AG20443 (cell line): Measurements from ENCODE around the gene GAREM1.

Experiments used
- DNase-seq: peaks from one replicate; pipeline ENCODE4 v3.0.0; 2012; ENCODE audit warnings: low spot score, mixed read lengths

Gene GAREM1

GRCh38 chr18:32290810-32291209 lies 179.9 kb downstream of the GAREM1 start:
- DNase-seq, result no peak

- peak; percentile 66 for DNase-seq
These were observed 181.1 kb downstream of the GAREM1 start for GRCh38 chr18:32289483-32290075.

DNA sequence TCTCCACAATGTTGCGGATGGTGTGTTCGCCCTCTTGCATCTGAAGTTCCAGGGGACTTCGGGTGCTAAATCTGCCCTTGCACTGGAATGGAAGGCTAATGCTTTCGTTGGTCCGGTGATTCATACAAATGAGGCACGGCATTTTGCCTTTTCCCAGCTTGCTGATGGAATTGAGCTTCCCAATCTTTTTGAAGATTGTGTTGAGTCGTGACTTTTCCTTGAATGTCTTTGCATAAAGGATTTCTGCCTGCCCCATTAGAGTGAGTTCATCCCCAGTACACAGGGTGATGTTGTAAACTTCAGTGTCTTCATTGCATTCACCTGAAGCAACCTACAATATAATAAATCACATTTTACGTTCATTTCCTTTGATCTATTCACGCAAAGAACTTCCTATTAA lies 182.8 kb downstream of the GAREM1 start:
- no peak for DNase-seq

DNA sequence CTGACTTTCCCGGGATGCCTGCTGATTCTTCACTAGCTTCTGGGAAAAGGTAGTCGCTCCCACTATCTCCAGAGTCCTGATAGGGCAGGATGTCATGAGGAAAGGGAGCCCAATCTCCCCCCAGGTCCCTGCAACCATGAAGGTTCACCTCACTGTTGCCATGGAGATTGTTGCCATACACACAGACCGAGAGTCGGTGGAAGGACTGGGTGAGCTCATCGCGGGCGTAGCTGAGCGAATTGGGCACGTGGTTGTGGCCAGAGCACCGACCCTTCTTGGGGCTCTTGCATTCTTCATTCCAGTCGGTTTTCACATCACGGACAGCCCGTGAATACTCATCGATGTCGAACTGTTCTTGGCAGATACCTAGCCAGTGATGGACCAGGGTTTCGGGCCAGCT lies 183.4 kb downstream of the GAREM1 start:
- DNase-seq, result no peak

DNA sequence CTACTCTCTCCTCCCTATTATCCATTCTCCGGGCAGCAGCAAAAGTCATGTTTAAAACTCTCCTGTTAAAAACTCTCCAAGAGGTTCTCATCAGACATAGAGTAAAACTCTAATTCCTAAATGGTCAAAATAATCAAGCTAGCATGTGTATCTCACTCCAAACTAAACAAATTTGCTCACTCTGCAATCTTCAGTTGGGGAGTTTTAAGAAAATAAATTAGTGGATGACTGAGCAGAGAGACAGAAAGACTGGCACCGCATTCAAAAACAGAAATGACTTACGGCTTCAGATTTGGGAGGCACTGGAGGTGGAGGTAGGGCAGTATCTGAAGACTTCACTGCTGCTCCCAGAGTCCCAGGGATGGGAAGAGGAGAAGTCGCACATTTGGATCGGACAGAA lies 183.9 kb downstream of the GAREM1 start:
- no peak for DNase-seq

- no peak for DNase-seq
These were observed 186.4 kb downstream of the GAREM1 start for GRCh38 chr18:32284284-32284683.

DNA sequence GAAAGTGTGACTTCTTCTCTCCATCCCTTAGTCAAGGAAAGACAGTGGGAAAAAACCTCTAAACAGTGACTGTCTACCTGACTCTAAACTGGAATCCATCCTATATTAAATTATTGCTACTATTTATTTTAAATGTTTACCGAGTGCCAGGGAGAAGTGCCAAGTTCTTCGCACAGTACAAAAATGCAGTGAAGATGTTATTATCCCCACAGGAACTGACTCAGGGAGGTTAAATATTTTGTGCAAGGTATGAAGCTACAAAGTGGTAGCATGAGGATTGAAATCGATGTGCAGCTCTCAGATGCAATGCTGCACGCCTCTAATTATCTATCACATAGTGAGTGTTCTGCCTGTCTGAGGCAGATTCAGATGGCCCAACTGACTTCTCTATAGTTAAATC lies 189.8 kb downstream of the GAREM1 start:
- no peak for DNase-seq

DNA sequence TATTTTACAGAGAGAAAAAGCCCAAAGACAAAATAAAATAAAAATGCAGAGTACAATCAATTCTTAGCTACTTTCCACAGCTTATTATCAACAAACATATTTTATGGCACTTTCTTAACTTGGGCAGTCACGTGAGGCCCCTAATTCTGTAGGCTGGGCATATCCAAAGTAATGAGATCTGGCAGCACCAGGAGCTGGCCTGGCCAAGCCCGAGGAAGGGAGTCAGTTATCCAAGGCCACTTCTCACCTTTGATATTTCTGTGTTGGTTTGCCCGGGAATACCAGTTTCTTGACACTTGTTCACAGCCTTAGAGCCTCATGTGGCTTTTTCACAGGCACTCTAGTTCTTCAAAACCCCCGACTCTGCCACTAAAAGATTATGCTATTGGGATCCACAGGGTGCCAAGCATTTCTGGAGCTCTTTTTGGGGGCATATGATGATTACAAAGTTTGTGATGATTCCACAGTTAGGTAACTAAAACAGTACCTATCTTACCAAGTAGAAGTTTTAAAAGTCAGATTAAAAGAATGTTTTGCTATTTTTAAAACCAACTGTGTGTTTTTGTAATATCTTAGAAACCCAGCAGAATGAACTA lies 190.4 kb downstream of the GAREM1 start:
- DNase-seq, result no peak

- no peak for DNase-seq
These were observed 192.4 kb downstream of the GAREM1 start for GRCh38 chr18:32278177-32278799.

DNA sequence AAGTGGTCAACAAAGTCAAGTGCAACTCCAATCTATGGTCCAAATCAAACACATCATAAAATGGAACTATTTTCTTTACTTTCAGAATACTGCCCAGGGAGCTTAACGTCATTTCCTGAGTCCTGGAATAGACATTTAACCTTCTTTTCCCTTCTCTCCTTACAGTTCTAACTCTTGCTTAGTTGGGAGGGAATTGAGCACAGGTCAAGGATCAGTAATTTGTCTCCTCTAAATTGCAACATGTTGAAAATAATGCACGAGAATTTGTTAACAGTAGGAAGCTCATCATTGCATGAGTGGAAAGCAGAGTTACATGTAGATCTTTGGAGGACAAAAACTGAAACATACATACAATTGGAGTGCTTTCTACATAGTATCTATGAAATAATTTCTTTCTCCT lies 193.1 kb downstream of the GAREM1 start:
- DNase-seq, result no peak

DNA sequence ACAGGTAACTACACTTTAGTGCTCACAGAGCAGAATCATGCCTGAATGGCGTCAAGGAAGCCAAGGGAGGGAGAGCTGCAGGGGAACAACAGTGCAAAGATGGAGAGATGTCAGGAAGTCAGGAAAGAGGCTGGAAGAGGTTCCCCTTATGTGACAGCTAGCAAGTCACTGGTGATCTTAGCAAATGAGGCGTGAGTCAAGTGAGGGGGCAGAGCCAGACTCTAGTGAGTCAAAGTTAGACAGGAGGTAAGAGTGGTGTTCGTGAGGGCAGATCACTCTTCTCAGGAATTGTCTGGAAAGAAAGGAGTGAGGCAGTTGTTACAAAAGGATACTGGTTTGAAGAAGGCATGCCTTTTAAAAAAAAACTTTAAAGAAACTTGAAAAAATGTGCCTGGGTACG lies 193.8 kb downstream of the GAREM1 start:
- DNase-seq, result no peak

DNA sequence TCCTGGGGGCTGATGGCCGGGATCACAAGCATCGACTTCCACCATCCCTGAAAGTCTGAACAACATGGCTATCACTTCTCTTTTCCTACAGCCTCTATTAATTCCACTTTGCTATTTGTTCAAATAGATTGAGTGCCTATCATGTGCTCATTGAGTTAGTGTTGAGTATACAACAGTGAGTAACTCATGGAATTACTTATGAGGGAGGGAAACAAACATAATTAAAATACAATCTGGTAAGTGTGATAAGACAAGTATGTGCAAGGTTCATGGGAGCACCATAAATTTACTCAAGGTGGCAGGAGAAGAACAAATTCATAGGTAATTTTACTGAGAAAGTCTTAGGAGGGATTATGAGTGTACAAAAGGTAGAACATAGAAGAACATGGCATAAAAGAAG lies 194.4 kb downstream of the GAREM1 start:
- no peak for DNase-seq

- no peak for DNase-seq
These were observed 195.5 kb downstream of the GAREM1 start for GRCh38 chr18:32275221-32275620.

DNA sequence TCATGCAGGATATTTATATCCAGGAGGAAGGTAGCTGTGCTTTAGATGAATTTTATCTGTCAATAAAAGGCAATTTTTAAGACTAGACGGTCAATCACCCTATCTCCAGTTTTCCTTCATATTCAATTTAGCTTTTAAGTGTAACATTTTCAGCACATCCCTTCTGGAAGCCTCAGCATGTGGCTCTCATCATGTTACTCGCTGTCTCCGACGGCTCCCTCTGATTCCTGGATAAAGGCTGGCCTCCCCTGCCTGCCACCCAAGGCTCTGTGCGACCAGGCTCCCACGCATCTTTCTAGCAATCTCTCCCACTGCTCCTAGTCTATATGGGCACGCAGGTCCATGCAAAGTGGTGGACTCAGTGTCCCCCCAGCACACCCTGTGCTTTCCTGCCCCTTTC lies 196.4 kb downstream of the GAREM1 start:
- no peak for DNase-seq

DNA sequence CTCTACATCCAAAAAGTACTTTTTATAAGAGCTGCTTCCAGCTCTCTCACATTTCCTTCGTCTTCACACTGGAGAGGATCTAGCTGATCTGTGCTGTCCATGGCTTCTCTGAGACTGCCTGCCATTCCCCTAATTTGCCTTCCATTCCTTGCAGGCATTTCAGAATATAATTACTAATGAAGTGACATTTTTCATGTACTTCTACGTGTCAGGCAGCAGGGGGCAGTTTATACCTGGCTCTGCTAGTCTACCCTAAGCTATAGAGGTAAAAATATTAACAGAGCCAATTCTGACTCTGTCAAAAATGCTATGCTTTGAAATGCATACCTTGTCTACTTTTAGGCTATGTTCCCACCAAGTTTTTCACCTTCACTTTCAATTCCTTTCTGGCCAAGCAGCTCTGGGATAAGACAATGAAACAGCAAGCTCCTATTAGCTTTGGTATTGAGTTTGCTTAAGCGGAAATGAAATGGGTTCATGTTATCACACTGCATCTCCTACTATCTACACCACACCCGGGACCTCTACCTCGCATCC lies 198.9 kb downstream of the GAREM1 start:
- peak; percentile 77 for DNase-seq

DNA sequence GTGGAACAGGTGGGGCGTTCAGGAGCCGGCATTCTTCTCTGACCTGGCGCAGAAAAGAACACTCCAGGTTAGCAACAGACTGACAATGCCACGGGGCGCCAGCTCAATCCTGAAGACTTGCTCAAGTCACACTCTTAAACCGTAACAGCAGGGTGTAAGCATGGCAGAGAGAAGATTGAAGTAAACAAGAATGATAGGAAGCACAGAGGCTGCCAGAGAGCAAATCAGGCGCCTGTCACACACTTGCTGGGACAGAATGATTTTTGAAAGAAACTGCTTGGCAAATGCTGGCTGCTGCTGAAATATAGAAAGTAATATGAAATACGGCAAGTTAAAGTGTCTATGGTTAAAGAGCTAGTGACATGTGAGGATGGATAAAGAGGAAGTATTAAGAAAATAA lies 200.3 kb downstream of the GAREM1 start:
- no peak for DNase-seq

GRCh38 chr18:32267463-32267862 lies 203.2 kb downstream of the GAREM1 start:
- DNase-seq, result no peak

GRCh38 chr18:32264401-32264800 lies 206.3 kb downstream of the GAREM1 start:
- DNase-seq, result no peak

DNA sequence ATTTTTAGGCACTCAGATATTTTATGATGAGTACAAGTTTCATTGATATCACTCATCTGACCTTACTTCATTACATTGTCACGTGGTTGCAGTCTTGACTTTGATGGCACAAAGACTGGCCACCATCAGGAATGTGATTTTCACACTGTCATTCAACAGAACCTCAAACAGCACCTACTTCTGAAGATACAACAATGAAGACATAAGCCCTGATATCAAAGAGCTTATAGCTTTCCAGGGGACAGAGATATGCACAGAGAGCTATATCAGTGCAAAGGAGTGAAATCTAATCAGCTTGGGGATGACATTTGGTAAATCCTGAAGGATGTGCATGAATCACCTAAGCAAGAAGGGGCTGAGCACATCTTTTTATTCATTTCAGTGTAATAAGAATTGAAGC lies 208.6 kb downstream of the GAREM1 start:
- DNase-seq, result no peak

- no peak for DNase-seq
These were observed 209.7 kb downstream of the GAREM1 start for GRCh38 chr18:32261003-32261402.

DNA sequence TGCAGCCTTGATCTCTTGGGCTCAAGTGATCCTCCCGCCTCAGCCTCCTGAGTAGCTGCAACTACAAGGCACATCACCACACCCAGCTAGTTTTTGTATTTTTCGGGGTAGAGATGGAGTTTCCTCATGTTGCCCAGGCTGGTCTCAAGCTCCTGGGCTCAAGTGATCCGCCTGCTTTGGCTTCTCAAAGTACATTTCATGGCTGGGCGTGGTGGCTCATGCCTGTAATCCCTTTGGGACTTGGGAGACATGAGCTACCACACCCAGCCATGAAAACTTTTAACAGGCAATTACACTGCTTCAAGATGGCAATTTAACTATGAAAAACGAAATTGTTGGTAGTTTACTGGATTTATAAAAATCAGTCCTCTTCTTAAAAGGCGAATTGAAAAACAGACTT lies 211.1 kb downstream of the GAREM1 start:
- DNase-seq, result no peak

DNA sequence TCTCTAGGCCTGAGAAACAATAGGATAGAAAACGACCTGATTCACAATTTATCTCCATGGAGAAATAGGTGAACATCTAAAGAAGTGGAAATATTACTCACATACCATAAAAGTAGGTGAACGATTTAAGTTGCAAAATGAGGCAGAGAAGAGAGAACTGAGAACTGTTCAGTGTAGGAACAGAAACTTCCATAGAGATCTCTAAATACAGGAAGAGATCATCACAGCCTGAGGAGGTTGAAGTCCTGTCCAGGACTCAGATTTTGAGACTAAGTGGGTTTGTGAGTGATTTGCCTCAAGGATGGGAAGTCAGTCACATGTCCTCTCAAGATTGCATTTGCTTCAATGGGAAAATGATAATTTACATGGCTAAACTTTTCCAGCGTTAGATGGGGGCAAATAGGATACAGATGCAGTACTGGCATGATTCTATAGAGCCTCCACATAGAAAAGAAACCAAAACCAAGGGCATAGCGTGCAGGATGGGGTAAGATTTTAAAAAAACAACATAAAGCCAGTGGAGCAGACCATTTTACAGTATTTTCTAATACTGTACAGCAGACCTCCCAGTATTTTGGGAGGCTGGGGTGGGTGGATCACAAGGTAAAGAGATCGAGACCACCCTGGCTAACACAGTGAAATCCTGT lies 212.0 kb downstream of the GAREM1 start:
- DNase-seq, result no peak

DNA sequence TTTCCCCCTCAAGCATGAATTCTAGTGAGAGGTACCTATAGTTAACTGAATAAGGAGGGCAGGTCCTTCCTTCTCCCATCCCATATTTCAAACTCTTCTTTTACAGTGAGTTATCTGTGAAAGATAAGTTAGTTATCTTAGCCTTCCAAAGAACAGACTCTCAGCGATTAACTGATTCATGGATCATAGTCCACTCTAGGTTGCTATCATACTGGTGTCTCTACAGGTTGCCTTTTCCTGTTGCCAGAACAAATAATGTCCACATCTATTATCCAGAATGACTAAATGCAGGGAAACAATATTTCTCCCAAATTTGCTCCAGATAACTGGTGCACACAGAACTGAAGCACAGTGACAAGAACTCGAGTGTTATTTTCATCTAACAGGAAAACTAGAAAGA lies 212.5 kb downstream of the GAREM1 start:
- DNase-seq, result no peak
